VCaP (cell line): ENCODE data around the gene GSTCD.

Experiments used
- H3K27ac ChIP-seq: fragments of 450-650 bp; 2 replicates; pipeline ENCODE4 v1.5.1; 2017
- CTCF ChIP-seq: fragments of 450-650 bp; conservative IDR thresholded peaks from 2 replicates; pipeline ENCODE4 v1.5.1; 2017; ENCODE audit warnings: mild to moderate bottlenecking, moderate library complexity

GSTCD gene

GRCh38 chr4:105815701-105816100, 107.1 kb downstream of the GSTCD start:
- no peak for TF ChIP-seq CTCF

DNA sequence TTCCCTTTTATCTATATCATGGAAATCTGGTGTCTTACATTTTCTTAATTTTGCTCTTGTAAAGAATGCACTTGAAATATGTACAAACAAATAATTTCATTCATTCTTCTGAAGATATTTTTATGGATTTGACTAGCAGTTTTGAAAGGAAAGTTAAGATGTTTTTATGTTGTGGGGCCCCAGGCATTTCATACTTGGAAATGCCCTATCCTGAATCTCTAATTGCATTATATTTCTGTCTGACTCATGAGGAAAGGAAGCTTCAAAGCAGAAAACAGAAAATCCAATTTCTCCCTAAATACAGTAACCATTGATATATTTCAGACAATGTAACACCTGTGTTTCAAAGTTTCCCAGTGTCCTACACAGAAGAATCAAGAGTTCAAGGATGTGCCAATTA, 113.5 kb downstream of the GSTCD start:
- TF ChIP-seq CTCF = no peak
- no peak overlapping the region for H3K27ac ChIP-seq

More at GRCh38 chr4:105815701-105816100, 107.1 kb downstream of the GSTCD start:
- H3K27ac ChIP-seq = no peak overlapping the region

- no peak overlapping the region for H3K27ac ChIP-seq
- TF ChIP-seq CTCF = no peak
Observed at GRCh38 chr4:105828074-105828473, 119.5 kb downstream of the GSTCD start.

DNA sequence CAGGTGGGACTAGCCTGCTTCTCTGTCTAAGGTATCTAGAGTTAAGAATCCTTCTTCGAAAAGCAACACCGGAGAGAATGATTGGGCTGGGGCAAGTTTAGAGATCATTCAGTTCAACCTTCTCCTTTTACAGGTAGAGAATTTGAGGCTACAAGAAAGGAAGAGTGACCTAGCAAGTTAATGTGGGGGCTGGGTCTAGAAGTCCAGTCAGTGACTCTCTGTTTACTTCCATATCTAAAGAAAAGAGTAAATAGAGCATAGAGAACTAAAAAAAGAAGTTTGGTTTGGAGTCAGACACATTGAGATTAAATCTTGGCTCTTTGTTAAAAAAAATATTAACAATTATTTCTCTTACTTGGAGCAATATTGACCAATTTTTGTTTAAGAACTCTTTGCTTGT, 122.6 kb downstream of the GSTCD start:
- no peak overlapping the region for H3K27ac ChIP-seq

DNA sequence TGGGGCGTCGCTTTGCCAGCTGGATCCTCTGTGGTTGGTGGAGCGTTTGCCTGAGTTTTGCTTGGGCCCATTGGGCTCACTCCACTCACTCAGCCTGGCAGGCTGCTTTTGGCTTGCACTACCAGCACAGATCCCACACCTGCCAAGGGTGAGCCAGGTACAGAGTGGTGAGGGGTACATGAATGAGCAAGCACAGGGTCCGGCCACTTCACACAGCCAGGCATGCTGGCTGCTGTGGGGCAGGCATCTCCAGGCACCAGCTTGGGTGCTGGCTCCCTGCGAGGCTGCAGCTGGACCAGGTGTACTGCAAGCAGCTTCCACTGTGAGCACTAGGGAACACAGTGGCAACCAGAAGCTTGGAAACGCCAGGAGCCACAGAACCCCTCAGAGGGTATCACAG, 126.6 kb downstream of the GSTCD start:
- no peak overlapping the region for H3K27ac ChIP-seq
- no peak for TF ChIP-seq CTCF

More for the DNA sequence above, 122.6 kb downstream of the GSTCD start:
- no peak for TF ChIP-seq CTCF

- H3K27ac ChIP-seq = no peak overlapping the region
- no peak for TF ChIP-seq CTCF
Observed at GRCh38 chr4:105836537-105836936, 128.0 kb downstream of the GSTCD start.

- TF ChIP-seq CTCF = no peak
- no peak overlapping the region for H3K27ac ChIP-seq
Observed at GRCh38 chr4:105837037-105837436, 128.5 kb downstream of the GSTCD start.

GRCh38 chr4:105838082-105838481, 129.5 kb downstream of the GSTCD start:
- no peak for TF ChIP-seq CTCF
- H3K27ac ChIP-seq = no peak overlapping the region
